Activated T-cell treated with anti-CD3 and anti-CD28 coated beads, Interleukin-2, amount 50 U/mL, for 4 hours (primary cell): ENCODE data around the gene DDX11. TPM values are rescaled to one million over a fixed set of nuclear protein-coding genes. Genes with fewer than 3 reads are reported as not detected.
"Not testable (repeated sequence)": the region's sequence is repeated elsewhere in the genome, so short reads cannot be mapped to it uniquely, and the experiment has no call there.

Source experiments
- ATAC-seq, 2 donors: fragments of 200-7000 bp; cut with Tn5 transposase; one replicate each; pipeline ENCODE4 v1.10.0; 2021
- DNase-seq: peaks from one replicate; pipeline ENCODE4 v3.0.0-alpha.2; 2020
- H3K27me3 Mint-ChIP-seq: one replicate; pipeline ENCODE4 v1.8.0; 2021; ENCODE audit warnings: low read depth, mixed read lengths
- H3K36me3 Mint-ChIP-seq: one replicate; pipeline ENCODE4 v1.8.0; 2022; ENCODE audit warnings: mixed read lengths; ENCODE audit not compliant: insufficient read depth
- H3K4me1 Mint-ChIP-seq: one replicate; pipeline ENCODE4 v1.8.0; 2021; ENCODE audit warnings: low read depth, mixed read lengths
- H3K4me3 Mint-ChIP-seq: one replicate; pipeline ENCODE4 v1.8.0; 2021; ENCODE audit warnings: mild to moderate bottlenecking, moderate library complexity, mixed read lengths
- H3K9me3 Mint-ChIP-seq: one replicate; pipeline ENCODE4 v1.8.0; 2021; ENCODE audit warnings: mixed read lengths
- total RNA-seq, 3 donors: library from RNA; stranded (reverse); gene quantifications; one replicate each; pipeline ENCODE4 v1.2.1, GENCODE V29; 2021

DDX11 gene
- 100 to 1,000 TPM; 117 to 134 (median 129) TPM for total RNA-seq

DNA sequence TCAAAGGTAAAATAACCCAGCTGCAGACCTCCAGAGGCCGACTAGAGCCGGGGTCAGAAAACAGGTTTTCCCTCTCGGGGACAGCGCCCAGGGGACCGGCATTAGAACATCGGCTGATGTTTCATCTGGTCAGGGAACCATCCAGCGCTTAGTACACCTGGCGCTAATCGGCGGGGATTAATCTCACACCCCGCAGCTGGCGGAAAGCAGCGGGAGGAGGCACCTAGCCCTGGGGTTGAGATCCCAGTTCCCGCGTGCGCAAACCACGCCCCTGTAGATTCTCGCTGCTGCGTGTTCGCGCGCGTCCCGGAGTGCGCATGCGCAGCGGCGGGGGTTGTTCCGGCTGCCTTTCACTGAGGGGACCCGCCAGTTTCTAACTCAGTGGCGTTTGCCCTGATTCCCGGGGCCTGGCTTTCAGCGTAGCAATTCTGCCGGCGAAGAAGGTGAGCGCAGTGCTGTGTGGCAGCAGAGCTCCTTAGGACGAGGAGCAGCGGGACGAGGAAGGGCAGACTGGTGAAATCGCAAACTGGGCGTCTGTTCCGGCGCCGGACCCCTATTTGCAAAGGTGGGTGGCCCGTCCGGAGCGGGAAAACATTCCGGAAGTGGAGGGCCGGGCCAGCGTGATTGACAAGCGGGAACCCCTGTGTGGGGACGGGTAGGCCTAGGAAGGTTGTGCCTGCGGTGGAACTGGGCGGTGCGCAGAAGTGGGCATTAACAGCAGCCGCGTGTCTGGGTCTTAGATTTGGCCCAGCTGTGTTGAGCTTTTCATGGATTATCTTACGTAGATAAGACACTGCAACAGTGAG, at the start of gene DDX11:
Gene DDX11, plus strand, starts transcription at position 334 of the 806 bp plus-strand sequence. CDS start 4,534 bp downstream, outside the sequence.
- DNase-seq (peak; percentile 92), ATAC-seq (peak; percentile 94 to 95)
- H3K9me3 Mint-ChIP-seq, H3K36me3 Mint-ChIP-seq, H3K27me3 Mint-ChIP-seq: not testable (repeated sequence)
- Mint-ChIP-seq H3K4me3 (peak within 1 kb of the TSS; percentile 99), H3K4me1 (peaks cover 21% of the 10 kb centered on the region)

GRCh38 chr12:31026202-31026601, 47.5 kb upstream of the DDX11 start:
- no peak overlapping the region for H3K4me3 Mint-ChIP-seq
- ATAC-seq = no peak

DNA sequence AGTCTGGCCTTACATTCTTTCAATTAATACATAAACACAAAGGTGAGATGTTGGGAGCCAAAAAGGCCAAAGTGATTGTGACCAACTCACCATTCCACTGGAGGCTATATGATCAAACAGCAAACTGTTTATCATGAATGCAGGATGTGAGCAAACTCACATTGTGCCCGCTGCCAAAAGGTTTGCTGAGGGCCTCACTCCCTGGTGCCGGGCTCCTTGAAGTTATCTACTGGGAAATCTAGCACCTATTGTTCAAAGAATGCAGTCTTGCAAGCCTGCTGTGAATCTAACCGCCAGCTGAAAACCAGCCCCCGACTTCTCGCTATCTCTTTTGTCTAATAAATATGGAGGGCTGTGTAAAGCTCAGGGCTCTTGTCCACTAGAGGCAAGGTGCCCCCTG, 46.7 kb upstream of the DDX11 start:
- H3K9me3 Mint-ChIP-seq, H3K27me3 Mint-ChIP-seq, ATAC-seq, H3K4me1 Mint-ChIP-seq, H3K36me3 Mint-ChIP-seq, H3K4me3 Mint-ChIP-seq, DNase-seq: not testable (repeated sequence)

More at GRCh38 chr12:31026202-31026601, 47.5 kb upstream of the DDX11 start:
- no peaks in the 10 kb centered on the region for H3K27me3 Mint-ChIP-seq
- no peaks in the 10 kb centered on the region for H3K4me1 Mint-ChIP-seq
- no peak for DNase-seq
- no peaks in the 10 kb centered on the region for H3K36me3 Mint-ChIP-seq
- H3K9me3 Mint-ChIP-seq = no peaks in the 10 kb centered on the region

GRCh38 chr12:31029468-31029867, 44.2 kb upstream of the DDX11 start:
- DNase-seq (no peak), ATAC-seq (no peak)
- no peaks in the 10 kb centered on the region for H3K9me3 Mint-ChIP-seq
- H3K27me3 Mint-ChIP-seq = peaks cover 3% of the 10 kb centered on the region
- no peaks in the 10 kb centered on the region for H3K4me1 Mint-ChIP-seq
- H3K4me3 Mint-ChIP-seq = no peak overlapping the region
- no peaks in the 10 kb centered on the region for H3K36me3 Mint-ChIP-seq

GRCh38 chr12:31029916-31030562, 43.6 kb upstream of the DDX11 start:
- H3K9me3 Mint-ChIP-seq = no peaks in the 10 kb centered on the region
- DNase-seq = no peak
- H3K4me3 Mint-ChIP-seq = no peak overlapping the region
- no peaks in the 10 kb centered on the region for H3K36me3 Mint-ChIP-seq
- no peaks in the 10 kb centered on the region for H3K4me1 Mint-ChIP-seq
- H3K27me3 Mint-ChIP-seq = peaks cover 3% of the 10 kb centered on the region
- ATAC-seq = no peak

GRCh38 chr12:31031951-31032335, 41.7 kb upstream of the DDX11 start:
- H3K4me1 Mint-ChIP-seq = no peaks in the 10 kb centered on the region
- H3K36me3 Mint-ChIP-seq = no peaks in the 10 kb centered on the region
- H3K4me3 Mint-ChIP-seq = no peak overlapping the region
- no peaks in the 10 kb centered on the region for H3K9me3 Mint-ChIP-seq
- ATAC-seq = no peak
- peaks cover 12% of the 10 kb centered on the region for H3K27me3 Mint-ChIP-seq
- DNase-seq = no peak

DNA sequence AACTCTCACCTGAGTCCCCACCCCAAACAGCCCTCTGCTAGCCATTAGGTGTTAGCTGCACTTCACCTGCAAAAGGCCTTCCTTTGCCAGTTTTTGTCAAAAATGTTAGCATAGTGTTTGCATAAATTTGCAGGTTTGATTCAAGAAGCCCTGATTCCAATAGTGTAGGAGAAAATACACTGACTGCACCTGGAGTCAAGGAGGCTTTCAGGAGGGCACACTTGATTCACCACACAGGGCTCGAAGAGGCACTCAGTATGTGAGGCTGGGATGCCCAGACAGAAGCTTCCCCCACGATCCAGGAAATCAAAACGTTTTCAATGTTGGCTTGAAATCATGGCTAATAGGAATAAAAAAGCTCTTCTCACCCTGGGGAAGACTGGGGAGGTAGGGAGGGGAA, 40.5 kb upstream of the DDX11 start:
- H3K4me1 Mint-ChIP-seq = no peaks in the 10 kb centered on the region
- no peaks in the 10 kb centered on the region for H3K36me3 Mint-ChIP-seq
- ATAC-seq = no peak
- no peaks in the 10 kb centered on the region for H3K9me3 Mint-ChIP-seq
- no peak for DNase-seq
- no peak overlapping the region for H3K4me3 Mint-ChIP-seq
- H3K27me3 Mint-ChIP-seq = peaks cover 12% of the 10 kb centered on the region

- DNase-seq (no peak), ATAC-seq (no peak)
- H3K36me3 Mint-ChIP-seq = no peaks in the 10 kb centered on the region
- no peaks in the 10 kb centered on the region for H3K4me1 Mint-ChIP-seq
- H3K4me3 Mint-ChIP-seq = no peak overlapping the region
- H3K9me3 Mint-ChIP-seq = no peaks in the 10 kb centered on the region
- H3K27me3 Mint-ChIP-seq = peaks cover 12% of the 10 kb centered on the region
Measured at GRCh38 chr12:31033681-31034080, 40.0 kb upstream of the DDX11 start.

- ATAC-seq = no peak
- Mint-ChIP-seq H3K4me3 (no peak overlapping the region), H3K36me3 (no peaks in the 10 kb centered on the region), H3K4me1 (no peaks in the 10 kb centered on the region), H3K9me3 (no peaks in the 10 kb centered on the region), H3K27me3 (peaks cover 12% of the 10 kb centered on the region)
- no peak for DNase-seq
Measured at GRCh38 chr12:31034372-31034771, 39.3 kb upstream of the DDX11 start.

DNA sequence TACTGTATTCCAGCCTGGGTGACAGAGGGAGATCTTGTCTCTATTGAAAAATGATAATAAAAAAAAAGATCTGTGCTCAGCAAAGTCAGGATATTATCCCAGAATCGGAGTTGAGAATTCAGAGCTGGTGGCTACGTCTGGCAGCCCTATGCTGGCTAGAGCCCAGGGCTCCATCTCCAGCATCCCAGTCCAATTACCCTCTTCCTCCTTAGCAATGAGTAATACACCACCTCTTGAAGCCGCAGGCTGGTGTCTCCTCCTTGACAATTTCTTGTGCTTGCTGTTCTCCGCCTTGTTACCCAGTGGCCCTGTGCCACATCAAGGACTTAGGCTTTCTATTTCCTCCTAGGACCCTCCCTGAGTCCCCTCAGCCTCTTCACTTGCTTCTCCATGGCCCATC, 38.4 kb upstream of the DDX11 start:
- no peak for DNase-seq
- H3K9me3 Mint-ChIP-seq = no peaks in the 10 kb centered on the region
- H3K4me3 Mint-ChIP-seq = no peak overlapping the region
- H3K4me1 Mint-ChIP-seq = no peaks in the 10 kb centered on the region
- no peaks in the 10 kb centered on the region for H3K36me3 Mint-ChIP-seq
- H3K27me3 Mint-ChIP-seq = peaks cover 12% of the 10 kb centered on the region
- no peak for ATAC-seq

DNA sequence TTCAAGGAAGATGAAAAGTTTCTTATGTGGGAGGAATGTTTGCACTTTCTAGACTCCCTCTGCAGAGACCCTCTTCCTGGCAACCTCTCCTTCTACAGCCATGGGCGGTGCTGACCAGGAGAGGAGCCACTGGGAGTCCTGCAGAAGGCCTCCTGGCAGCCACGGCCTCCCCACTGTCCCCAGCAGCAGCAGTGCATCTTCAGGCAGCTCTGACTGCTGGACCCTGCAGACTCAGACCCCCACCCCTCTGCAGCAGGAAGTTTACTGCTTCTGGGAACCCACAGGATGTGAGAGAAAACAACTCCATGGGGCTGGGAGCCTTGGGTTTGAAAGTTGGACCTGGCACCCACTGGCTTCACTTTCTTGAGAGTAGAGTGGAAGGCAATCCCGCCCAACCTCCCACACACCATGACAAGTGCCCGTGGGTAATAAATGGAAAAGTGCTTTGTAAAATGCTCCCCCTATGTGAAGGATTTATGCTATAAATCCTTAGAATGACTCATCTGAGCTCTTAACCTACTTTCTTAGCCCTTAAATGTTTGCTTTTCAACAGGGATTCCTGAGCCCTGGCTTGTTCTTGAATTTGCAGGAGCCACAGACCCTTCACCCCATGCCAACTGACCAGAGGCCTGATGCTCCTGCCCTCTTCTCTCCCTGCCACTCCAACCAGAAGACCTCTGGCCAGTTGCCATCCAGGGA, 37.5 kb upstream of the DDX11 start:
- H3K27me3 Mint-ChIP-seq = peaks cover 12% of the 10 kb centered on the region
- no peaks in the 10 kb centered on the region for H3K36me3 Mint-ChIP-seq
- H3K9me3 Mint-ChIP-seq = no peaks in the 10 kb centered on the region
- ATAC-seq (no peak), DNase-seq (no peak)
- H3K4me1 Mint-ChIP-seq = no peaks in the 10 kb centered on the region
- no peak overlapping the region for H3K4me3 Mint-ChIP-seq

GRCh38 chr12:31037028-31037427, 36.6 kb upstream of the DDX11 start:
- Mint-ChIP-seq H3K9me3 (no peaks in the 10 kb centered on the region), H3K27me3 (peaks cover 12% of the 10 kb centered on the region), H3K4me1 (no peaks in the 10 kb centered on the region), H3K36me3 (no peaks in the 10 kb centered on the region), H3K4me3 (no peak overlapping the region)
- DNase-seq = no peak
- ATAC-seq = no peak

DNA sequence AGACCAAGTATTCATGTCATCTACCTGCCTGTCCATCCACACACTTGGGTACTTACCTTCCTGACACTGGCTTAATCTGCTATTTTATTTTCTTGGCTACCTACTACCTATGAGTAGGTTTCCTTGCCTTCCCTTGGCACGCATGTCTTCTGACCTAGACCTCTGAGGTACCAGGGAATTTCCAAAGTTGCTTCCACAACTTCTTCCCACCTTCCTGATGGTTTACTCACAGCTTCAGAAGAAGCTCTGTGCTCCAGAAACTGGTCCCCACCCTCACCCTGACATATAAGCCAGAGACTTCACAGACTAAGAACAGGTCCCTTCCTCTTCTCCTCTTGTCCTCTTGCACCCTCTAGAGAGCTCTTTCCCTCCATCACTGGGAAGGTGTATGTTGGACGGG, 35.7 kb upstream of the DDX11 start:
- ATAC-seq = no peak
- no peak for DNase-seq
- no peak overlapping the region for H3K4me3 Mint-ChIP-seq
- no peaks in the 10 kb centered on the region for H3K36me3 Mint-ChIP-seq
- H3K9me3 Mint-ChIP-seq = no peaks in the 10 kb centered on the region
- no peaks in the 10 kb centered on the region for H3K4me1 Mint-ChIP-seq
- peaks cover 12% of the 10 kb centered on the region for H3K27me3 Mint-ChIP-seq

DNA sequence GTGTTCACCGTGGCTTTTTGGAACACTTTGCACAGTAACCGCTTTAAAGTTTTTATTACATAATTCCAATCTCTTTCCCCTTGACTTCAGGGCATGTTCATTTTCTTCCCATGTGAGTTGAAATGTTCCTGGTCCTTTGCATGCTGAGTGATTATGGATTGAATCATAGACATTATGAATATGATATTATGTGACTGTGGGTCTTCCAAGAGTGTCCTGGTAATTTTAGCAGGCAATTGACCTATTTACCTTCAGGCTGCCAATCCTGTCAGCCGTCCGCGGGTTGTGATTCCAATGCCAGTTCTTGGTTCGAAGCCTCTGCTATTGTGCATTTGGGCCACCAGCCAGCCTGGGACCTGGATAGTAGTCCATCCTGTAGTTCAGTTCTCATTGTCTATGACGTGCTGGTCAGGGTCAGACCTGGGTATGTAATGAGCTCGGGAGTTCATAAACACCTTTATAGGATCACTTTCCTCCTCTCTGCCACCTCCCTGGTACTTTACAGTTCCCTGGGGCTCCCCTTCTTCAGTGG, 32.6 kb upstream of the DDX11 start:
- Mint-ChIP-seq H3K36me3 (no peaks in the 10 kb centered on the region), H3K9me3 (no peaks in the 10 kb centered on the region), H3K27me3 (peaks cover 3% of the 10 kb centered on the region), H3K4me1 (no peaks in the 10 kb centered on the region), H3K4me3 (no peak overlapping the region)
- DNase-seq (no peak), ATAC-seq (no peak)
